Lung (tissue), 12 donors: ENCODE measurements around the gene OMA1. TPM values are rescaled to one million over a fixed set of nuclear protein-coding genes. Genes with fewer than 3 reads are reported as not detected.
"Not testable (repeated sequence)": the region's sequence is repeated elsewhere in the genome, so short reads cannot be mapped to it uniquely, and the experiment has no call there.

Source experiments
- ATAC-seq: fragments of 200-7000 bp; cut with Tn5 transposase; one replicate; pipeline ENCODE4 v1.9.1; 2020; ENCODE audit warnings: moderate number of reproducible peaks; ENCODE audit not compliant: insufficient read depth, low FRiP score
- DNase-seq, 3 donors: peaks; one replicate each; pipeline ENCODE4 v3.0.0-alpha.2; 2013 to 2017
- H3K27ac ChIP-seq, 2 donors: one replicate each; pipeline ENCODE4 v1.5.1; 2013; ENCODE audit warnings: mild to moderate bottlenecking in 2 of 2, moderate library complexity in 2 of 2, control low read depth in 1 of 2, inconsistent platforms in 1 of 2, low read depth in 1 of 2, low read length in 1 of 2
- H3K27me3 ChIP-seq, 3 donors: one replicate each; pipeline ENCODE4 v1.5.1; 2013; ENCODE audit warnings: low read length in 2 of 3; ENCODE audit not compliant: control insufficient read depth in 3 of 3, insufficient read depth in 3 of 3
- H3K36me3 ChIP-seq, 4 donors: one replicate each; pipeline ENCODE4 v1.5.1; 2013; ENCODE audit warnings: low read length in 4 of 4, mild to moderate bottlenecking in 1 of 4, moderate library complexity in 1 of 4; ENCODE audit not compliant: control insufficient read depth in 4 of 4, insufficient read depth in 4 of 4
- H3K4me1 ChIP-seq, 5 donors: one replicate each; pipeline ENCODE4 v1.5.1; 2013; ENCODE audit warnings: low read length in 5 of 5, mild to moderate bottlenecking in 2 of 5, moderate library complexity in 1 of 5; ENCODE audit not compliant: control insufficient read depth in 5 of 5, insufficient read depth in 5 of 5
- H3K4me3 ChIP-seq: one replicate; pipeline ENCODE4 v1.5.1; 2013; ENCODE audit warnings: mild to moderate bottlenecking, control low read depth, moderate library complexity
- H3K9ac ChIP-seq, 2 donors: one replicate each; pipeline ENCODE4 v1.5.1; 2013; ENCODE audit warnings: low read length in 2 of 2, control low read depth in 1 of 2; ENCODE audit not compliant: insufficient read depth in 1 of 2
- H3K9me3 ChIP-seq, 4 donors: one replicate each; pipeline ENCODE4 v1.5.1; 2013; ENCODE audit warnings: low read length in 3 of 4, mild to moderate bottlenecking in 1 of 4, moderate library complexity in 1 of 4; ENCODE audit not compliant: control insufficient read depth in 4 of 4, insufficient read depth in 3 of 4
- CTCF ChIP-seq: IDR thresholded peaks from 2 replicates; pipeline ENCODE4 v1.5.1; 2012; ENCODE audit warnings: mild to moderate bottlenecking; ENCODE audit errors: control extremely low read depth, extremely low read depth
- WGBS, 2 donors: extraction: QIAGEN DNeasy Blood & Tissue Kit; methylation state at CpG; one replicate each; pipeline ENCODE4 v1.1.7; 2013; 5-methylcytosine and 5-hydroxymethylcytosine counted together
- polyA plus RNA-seq, 2 donors: library from polyadenylated mRNA; stranded (reverse); fragments of 200-250 nt; gene quantifications; one replicate each; pipeline ENCODE4 v1.2.1, GENCODE V29; 2013
- total RNA-seq, 2 donors: library from RNA; depleted of rRNA in 1 of 2; stranded (reverse); fragments of >200 nt in 1 of 2; gene quantifications; one replicate each; pipeline ENCODE4 v1.2.1, GENCODE V29; 2014 to 2021
- donor health status: control.
- donor health status: control.
- donor health status: Bipolar disorder and iron deficiency.
- donor health status: healthy.
- donor health status: DM: yes; HTN: yes; CAD: no.

The OMA1 gene
- total and polyA plus RNA-seq, 4 donors, result 13.2 to 52.1 (median 23.3) TPM

DNA sequence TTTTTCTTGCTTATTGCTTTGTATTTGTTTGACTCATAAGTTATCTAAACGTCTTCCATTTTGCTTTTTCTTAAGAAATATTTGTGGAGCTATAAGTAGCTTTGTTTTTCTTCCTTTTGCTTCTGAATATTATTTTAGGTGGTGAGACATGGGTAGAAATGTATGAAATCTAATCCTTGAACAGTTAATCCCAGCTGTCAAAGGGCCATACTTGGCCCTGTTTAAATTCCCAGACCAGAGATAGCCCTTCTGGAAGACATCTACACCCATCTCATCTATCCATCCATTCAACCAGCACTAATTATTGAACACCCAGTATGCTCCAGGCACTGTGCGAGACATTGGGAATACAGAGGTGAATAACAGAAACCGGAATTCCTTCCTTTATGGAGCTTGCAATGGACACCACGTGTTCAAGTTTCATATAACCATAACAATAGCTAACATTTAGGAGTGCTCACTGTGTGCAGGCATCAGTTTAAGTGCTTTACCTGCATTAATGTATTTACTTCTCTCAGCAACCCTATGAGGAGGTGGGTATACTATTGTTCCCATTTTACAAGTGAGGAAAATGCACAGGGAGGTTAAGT lies 21.8 kb upstream of the OMA1 start:
- H3K36me3 ChIP-seq, result no peaks in the 10 kb centered on the region
- H3K4me1 ChIP-seq, result peaks cover 0 to 10% (median 6%) of the 10 kb centered on the region in 5 donors
- H3K9ac ChIP-seq, result no peak overlapping the region
- H3K9me3 ChIP-seq, result no peaks in the 10 kb centered on the region
- H3K4me3 ChIP-seq, result no peak overlapping the region
- WGBS, 2 donors, result 85 to 94% methylated on average over 4 of the region's 4 CpGs
- H3K27ac ChIP-seq, result no peak overlapping the region
- no peaks in the 10 kb centered on the region for H3K27me3 ChIP-seq
- no peak for TF ChIP-seq CTCF
- no peak for DNase-seq
- ATAC-seq, result no peak

DNA sequence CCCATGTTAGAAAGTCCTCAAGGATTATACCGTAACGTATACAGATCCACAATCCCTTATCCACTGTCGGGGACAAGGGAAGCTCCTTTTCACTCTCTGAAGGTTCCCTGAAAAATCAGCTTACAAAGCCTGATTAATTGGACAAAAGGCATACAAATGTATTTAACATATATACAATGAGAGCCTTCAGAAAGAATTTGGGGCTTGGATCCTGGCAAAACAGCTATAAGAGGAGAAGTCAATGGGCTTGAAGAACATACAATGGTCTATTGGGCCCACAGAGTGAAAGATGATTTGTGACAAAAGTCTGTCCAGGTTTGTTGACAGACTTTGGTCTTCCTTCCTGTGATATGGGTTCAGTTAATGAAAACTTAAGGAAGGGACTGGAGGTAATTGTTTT lies 19.8 kb upstream of the OMA1 start:
- Histone ChIP-seq H3K27ac (no peak overlapping the region), H3K4me1 (peaks cover 0 to under 1% (median 0%) of the 10 kb centered on the region in 5 donors), H3K9ac (no peak overlapping the region), H3K9me3 (no peaks in the 10 kb centered on the region), H3K36me3 (no peaks in the 10 kb centered on the region), H3K27me3 (no peaks in the 10 kb centered on the region), H3K4me3 (no peak overlapping the region)
- TF ChIP-seq CTCF, result no peak
- DNase-seq (no peak), ATAC-seq (no peak)
- WGBS, 2 donors, result 83 to 99% methylated on average over 3 of the region's 3 CpGs

DNA sequence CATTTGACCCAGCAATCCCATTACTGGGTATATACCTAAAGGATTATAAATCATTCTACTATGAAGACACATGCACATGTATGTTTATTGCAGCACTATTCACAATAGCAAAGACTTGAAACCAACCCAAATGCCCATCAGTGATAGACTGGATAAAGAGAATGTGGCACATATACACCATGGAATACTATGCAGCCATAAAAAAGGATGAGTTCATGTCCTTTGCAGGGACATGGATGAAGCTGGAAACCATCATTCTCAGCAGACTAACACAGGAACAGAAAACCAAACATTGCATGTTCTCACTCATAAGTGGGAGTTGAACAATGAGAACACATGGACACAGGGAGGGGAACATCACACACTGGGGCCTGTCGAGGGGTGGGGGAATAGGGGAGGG lies 17.2 kb upstream of the OMA1 start:
- ATAC-seq, H3K4me1 ChIP-seq, H3K4me3 ChIP-seq, H3K9ac ChIP-seq, DNase-seq, H3K9me3 ChIP-seq, H3K27ac ChIP-seq, H3K36me3 ChIP-seq, H3K27me3 ChIP-seq: not testable (repeated sequence)
- WGBS, 2 donors, result 79 to 83% methylated on average over 1 of the region's 1 CpG

- DNase-seq, result no peak
- Histone ChIP-seq H3K9me3 (peaks cover 0 to 6% (median 2%) of the 10 kb centered on the region in 4 donors), H3K4me3 (no peak overlapping the region), H3K4me1 (no peaks in the 10 kb centered on the region), H3K9ac (no peak overlapping the region), H3K36me3 (no peaks in the 10 kb centered on the region), H3K27ac (no peak overlapping the region), H3K27me3 (no peaks in the 10 kb centered on the region)
- WGBS, 2 donors, result 39 to 49% methylated on average over 6 of the region's 6 CpGs
- ATAC-seq, result no peak
- TF ChIP-seq CTCF, result no peak
Measured at GRCh38 chr1:58561633-58562032, 15.1 kb upstream of the OMA1 start.
